ENCODE results near the gene PI16. TPM values are rescaled to one million over a fixed set of nuclear protein-coding genes. Genes with fewer than 3 reads are reported as not detected.

The PI16 gene
- total RNA-seq, 2 experiments from 2014 or later, result 0.30 TPM; not detected in 1

- ChIA-PET CTCF (ENCODE audit: unreplicated experiment) (no interaction called here), POLR2A (no interaction called here)
- Histone ChIP-seq H3K36me3 (ENCODE audit: insufficient read depth, low read length) (no peaks in the 10 kb centered on the region), H3K4me2 (ENCODE audit: low read length) (no peak overlapping the region), H2AFZ (ENCODE audit: low read length) (no peak overlapping the region), H3K9me2 (ENCODE audit: insufficient read depth, low read length) (no peaks in the 10 kb centered on the region), H3K4me1 (ENCODE audit: insufficient read depth, low read length, poor library complexity, severe bottlenecking) (no peaks in the 10 kb centered on the region), H3K27ac (ENCODE audit: low read depth, low read length, poor library complexity, severe bottlenecking) (no peak overlapping the region), H3K4me3 (ENCODE audit: low read depth, low read length, poor library complexity, severe bottlenecking) (no peak overlapping the region), H4K20me1 (ENCODE audit: insufficient read depth, low read length) (no peaks in the 10 kb centered on the region), H3K79me2 (ENCODE audit: insufficient read depth, low read depth, low read length) (no peaks in the 10 kb centered on the region), H3K9me3 (ENCODE audit: low read length) (no peaks in the 10 kb centered on the region)
- intact Hi-C loops (cut with micrococcal nuclease; ENCODE audit: unreplicated experiment), result no loop called here
- DNase-seq (ENCODE audit: low spot score), result no peak
- TF ChIP-seq CTCF (conservative IDR thresholded peaks at IDR 0.05; ENCODE audit: low read length) (no peak), EZH2phosphoT487 (IDR thresholded peaks at IDR 0.05; ENCODE audit: borderline replicate concordance, low read depth, low read length) (no peak)
- no TSS peak for BruUV-seq (replicated peaks)
Observed at GRCh38 chr6:36930483-36930882, 24.1 kb upstream of the PI16 start.

- no peaks in the 10 kb centered on the region for H3K9me3 ChIP-seq (ENCODE audit: low read length)
- BruUV-seq (replicated peaks), result no TSS peak
- no peaks in the 10 kb centered on the region for H3K9me2 ChIP-seq (ENCODE audit: insufficient read depth, low read length)
- no peak overlapping the region for H3K4me2 ChIP-seq (ENCODE audit: low read length)
- DNase-seq (ENCODE audit: low spot score), result no peak
- H3K79me2 ChIP-seq (ENCODE audit: insufficient read depth, low read depth, low read length), result no peaks in the 10 kb centered on the region
- POLR2A ChIA-PET, result interaction anchor here (0.7 kb wide), 1 partner anchor 498 kb away, joined by 3 read pairs; no protein-coding TSS in a partner anchor
- H3K36me3 ChIP-seq (ENCODE audit: insufficient read depth, low read length), result no peaks in the 10 kb centered on the region
- no peak overlapping the region for H3K4me3 ChIP-seq (ENCODE audit: low read depth, low read length, poor library complexity, severe bottlenecking)
- intact Hi-C loops (cut with micrococcal nuclease; ENCODE audit: unreplicated experiment), result no loop called here
- no peaks in the 10 kb centered on the region for H4K20me1 ChIP-seq (ENCODE audit: insufficient read depth, low read length)
- CTCF ChIA-PET (ENCODE audit: unreplicated experiment), result no interaction called here
- H2AFZ ChIP-seq (ENCODE audit: low read length), result no peak overlapping the region
- no peak overlapping the region for H3K27ac ChIP-seq (ENCODE audit: low read depth, low read length, poor library complexity, severe bottlenecking)
- no peak for TF ChIP-seq EZH2phosphoT487 (IDR thresholded peaks at IDR 0.05; ENCODE audit: borderline replicate concordance, low read depth, low read length)
- TF ChIP-seq CTCF (conservative IDR thresholded peaks at IDR 0.05; ENCODE audit: low read length), result no peak
- no peaks in the 10 kb centered on the region for H3K4me1 ChIP-seq (ENCODE audit: insufficient read depth, low read length, poor library complexity, severe bottlenecking)
Observed at GRCh38 chr6:36933102-36933501, 21.4 kb upstream of the PI16 start.

GRCh38 chr6:36933519-36933918, 21.0 kb upstream of the PI16 start:
- H3K36me3 ChIP-seq (ENCODE audit: insufficient read depth, low read length), result no peaks in the 10 kb centered on the region
- no peak overlapping the region for H3K27ac ChIP-seq (ENCODE audit: low read depth, low read length, poor library complexity, severe bottlenecking)
- no peaks in the 10 kb centered on the region for H3K4me1 ChIP-seq (ENCODE audit: insufficient read depth, low read length, poor library complexity, severe bottlenecking)
- H3K4me2 ChIP-seq (ENCODE audit: low read length), result no peak overlapping the region
- intact Hi-C loops (cut with micrococcal nuclease; ENCODE audit: unreplicated experiment), result no loop called here
- no peak for DNase-seq (ENCODE audit: low spot score)
- no peaks in the 10 kb centered on the region for H3K79me2 ChIP-seq (ENCODE audit: insufficient read depth, low read depth, low read length)
- no peaks in the 10 kb centered on the region for H4K20me1 ChIP-seq (ENCODE audit: insufficient read depth, low read length)
- H3K9me2 ChIP-seq (ENCODE audit: insufficient read depth, low read length), result no peaks in the 10 kb centered on the region
- TF ChIP-seq CTCF (conservative IDR thresholded peaks at IDR 0.05; ENCODE audit: low read length) (no peak), EZH2phosphoT487 (IDR thresholded peaks at IDR 0.05; ENCODE audit: borderline replicate concordance, low read depth, low read length) (no peak)
- no peaks in the 10 kb centered on the region for H3K9me3 ChIP-seq (ENCODE audit: low read length)
- POLR2A ChIA-PET, result interaction anchor here (0.7 to 1.2 kb wide), 3 partner anchors 30 to 498 kb away, joined by 3 to 4 read pairs (median 3); no protein-coding TSS in a partner anchor
- BruUV-seq (replicated peaks), result no TSS peak
- CTCF ChIA-PET (ENCODE audit: unreplicated experiment), result no interaction called here
- H2AFZ ChIP-seq (ENCODE audit: low read length), result no peak overlapping the region
- no peak overlapping the region for H3K4me3 ChIP-seq (ENCODE audit: low read depth, low read length, poor library complexity, severe bottlenecking)

All from OCI-LY7 (cell line).